ENCODE results near the gene SLCO2A1. TPM values are rescaled to one million over a fixed set of nuclear protein-coding genes. Genes with fewer than 3 reads are reported as not detected.
"Not testable (repeated sequence)": the region's sequence is repeated elsewhere in the genome, so short reads cannot be mapped to it uniquely, and the experiment has no call there.

Gene SLCO2A1
- total RNA-seq, 1 donor from 2014 or later = 3.8 TPM

DNA sequence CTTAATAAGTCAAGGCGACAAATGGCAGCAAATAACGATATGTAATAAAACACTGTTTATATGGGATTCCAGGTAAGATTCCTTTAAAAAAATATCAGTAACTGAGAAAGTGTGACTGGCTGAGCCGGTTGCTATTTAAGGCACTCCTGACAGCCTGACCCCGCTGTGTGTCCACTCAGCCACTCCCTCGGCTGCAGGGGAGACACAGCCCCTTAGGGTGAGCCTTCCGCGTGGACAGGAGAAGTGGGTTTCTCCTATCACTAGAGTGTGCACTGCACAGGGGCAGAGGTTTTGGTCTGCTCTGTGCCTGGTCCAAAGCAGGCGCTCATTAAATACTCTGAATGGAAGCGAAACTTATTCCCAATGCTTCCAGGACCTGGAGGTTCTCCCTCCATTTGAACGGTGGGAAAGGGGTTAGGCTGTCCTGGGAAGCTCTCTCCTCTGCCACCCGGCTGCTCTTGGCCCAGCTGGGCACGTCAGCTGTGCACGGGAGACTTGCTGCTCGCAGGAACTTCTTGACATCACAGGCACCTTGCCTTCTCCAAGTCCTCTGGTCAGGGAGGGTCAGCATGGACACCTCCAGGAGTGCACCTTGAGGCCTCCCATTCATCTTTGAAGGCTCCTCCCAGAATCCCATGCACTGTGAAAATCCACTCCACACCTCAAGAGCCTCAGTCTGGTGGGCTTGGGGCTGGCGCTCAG is 43.3 kb upstream of the SLCO2A1 start:
- DNase-seq (ENCODE audit: low spot score) = no peak
- peaks cover 26% of the 10 kb centered on the region for H3K4me1 Mint-ChIP-seq (ENCODE audit: unreplicated experiment)
- no peaks in the 10 kb centered on the region for H3K9me3 Mint-ChIP-seq (ENCODE audit: unreplicated experiment)
- no peak overlapping the region for H3K4me3 Mint-ChIP-seq (ENCODE audit: unreplicated experiment)
- peaks cover 10% of the 10 kb centered on the region for H3K27me3 Mint-ChIP-seq (ENCODE audit: unreplicated experiment)
- peaks cover 8% of the 10 kb centered on the region for H3K36me3 Mint-ChIP-seq (ENCODE audit: low read depth, unreplicated experiment)
- no peak overlapping the region for H3K27ac Mint-ChIP-seq (ENCODE audit: unreplicated experiment)
- TF ChIP-seq, protein P1, sequence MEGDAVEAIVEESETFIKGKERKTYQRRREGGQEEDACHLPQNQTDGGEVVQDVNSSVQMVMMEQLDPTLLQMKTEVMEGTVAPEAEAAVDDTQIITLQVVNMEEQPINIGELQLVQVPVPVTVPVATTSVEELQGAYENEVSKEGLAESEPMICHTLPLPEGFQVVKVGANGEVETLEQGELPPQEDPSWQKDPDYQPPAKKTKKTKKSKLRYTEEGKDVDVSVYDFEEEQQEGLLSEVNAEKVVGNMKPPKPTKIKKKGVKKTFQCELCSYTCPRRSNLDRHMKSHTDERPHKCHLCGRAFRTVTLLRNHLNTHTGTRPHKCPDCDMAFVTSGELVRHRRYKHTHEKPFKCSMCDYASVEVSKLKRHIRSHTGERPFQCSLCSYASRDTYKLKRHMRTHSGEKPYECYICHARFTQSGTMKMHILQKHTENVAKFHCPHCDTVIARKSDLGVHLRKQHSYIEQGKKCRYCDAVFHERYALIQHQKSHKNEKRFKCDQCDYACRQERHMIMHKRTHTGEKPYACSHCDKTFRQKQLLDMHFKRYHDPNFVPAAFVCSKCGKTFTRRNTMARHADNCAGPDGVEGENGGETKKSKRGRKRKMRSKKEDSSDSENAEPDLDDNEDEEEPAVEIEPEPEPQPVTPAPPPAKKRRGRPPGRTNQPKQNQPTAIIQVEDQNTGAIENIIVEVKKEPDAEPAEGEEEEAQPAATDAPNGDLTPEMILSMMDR (IDR thresholded peaks at IDR 0.05; ENCODE audit: unreplicated experiment) = no peak

GRCh38 chr3:134070281-134070680 is 40.6 kb upstream of the SLCO2A1 start:
- H3K36me3 Mint-ChIP-seq (ENCODE audit: low read depth, unreplicated experiment); DNase-seq (ENCODE audit: low spot score); H3K9me3 Mint-ChIP-seq (ENCODE audit: unreplicated experiment); H3K4me3 Mint-ChIP-seq (ENCODE audit: unreplicated experiment); H3K27ac Mint-ChIP-seq (ENCODE audit: unreplicated experiment): not testable (repeated sequence)
- Mint-ChIP-seq H3K4me1 (ENCODE audit: unreplicated experiment) (peaks cover 13% of the 10 kb centered on the region), H3K27me3 (ENCODE audit: unreplicated experiment) (peaks cover 14% of the 10 kb centered on the region)

GRCh38 chr3:134068429-134068828 is 38.7 kb upstream of the SLCO2A1 start:
- DNase-seq (ENCODE audit: low spot score) = no peak
- H3K4me1 Mint-ChIP-seq (ENCODE audit: unreplicated experiment) = no peaks in the 10 kb centered on the region
- H3K27ac Mint-ChIP-seq (ENCODE audit: unreplicated experiment) = no peak overlapping the region
- H3K4me3 Mint-ChIP-seq (ENCODE audit: unreplicated experiment) = no peak overlapping the region
- peaks cover 18% of the 10 kb centered on the region for H3K27me3 Mint-ChIP-seq (ENCODE audit: unreplicated experiment)
- TF ChIP-seq, protein P1 (IDR thresholded peaks at IDR 0.05; ENCODE audit: unreplicated experiment) = no peak
- H3K9me3 Mint-ChIP-seq (ENCODE audit: unreplicated experiment) = no peaks in the 10 kb centered on the region
- H3K36me3 Mint-ChIP-seq (ENCODE audit: low read depth, unreplicated experiment) = peaks cover 5% of the 10 kb centered on the region

DNA sequence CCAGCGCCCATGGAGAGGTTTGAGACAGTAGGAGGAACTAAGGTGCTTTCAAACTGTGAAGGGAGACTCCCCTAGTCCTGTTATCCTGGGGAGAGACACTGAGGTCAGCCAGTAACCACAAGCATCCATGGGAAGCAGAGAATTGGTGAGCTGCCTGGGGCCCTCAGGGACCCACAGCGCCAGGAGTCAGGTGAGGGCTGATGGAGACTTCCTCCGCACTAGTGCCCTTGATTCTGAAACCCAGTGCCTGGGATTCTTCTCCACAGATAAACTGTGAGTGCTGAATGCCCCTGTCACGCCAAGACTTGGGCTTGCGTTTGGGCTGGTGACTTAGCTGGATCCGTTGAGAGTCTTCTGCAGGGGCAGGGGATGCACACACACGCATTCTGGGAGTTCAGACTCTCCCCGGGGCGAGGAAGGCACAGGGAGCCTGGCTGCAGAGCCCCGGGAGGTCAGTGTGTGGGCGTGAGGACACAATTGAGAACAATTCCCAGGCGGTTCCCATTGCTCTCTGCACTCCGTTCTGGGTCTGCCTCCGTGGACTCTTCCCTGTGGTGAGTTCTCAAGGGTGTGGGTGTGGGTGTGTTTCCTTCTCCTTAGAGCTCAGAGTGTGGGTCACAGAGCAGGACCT is 37.9 kb upstream of the SLCO2A1 start:
- TF ChIP-seq, protein P1 (IDR thresholded peaks at IDR 0.05; ENCODE audit: unreplicated experiment) = no peak
- H3K36me3 Mint-ChIP-seq (ENCODE audit: low read depth, unreplicated experiment) = peaks cover 5% of the 10 kb centered on the region

DNA sequence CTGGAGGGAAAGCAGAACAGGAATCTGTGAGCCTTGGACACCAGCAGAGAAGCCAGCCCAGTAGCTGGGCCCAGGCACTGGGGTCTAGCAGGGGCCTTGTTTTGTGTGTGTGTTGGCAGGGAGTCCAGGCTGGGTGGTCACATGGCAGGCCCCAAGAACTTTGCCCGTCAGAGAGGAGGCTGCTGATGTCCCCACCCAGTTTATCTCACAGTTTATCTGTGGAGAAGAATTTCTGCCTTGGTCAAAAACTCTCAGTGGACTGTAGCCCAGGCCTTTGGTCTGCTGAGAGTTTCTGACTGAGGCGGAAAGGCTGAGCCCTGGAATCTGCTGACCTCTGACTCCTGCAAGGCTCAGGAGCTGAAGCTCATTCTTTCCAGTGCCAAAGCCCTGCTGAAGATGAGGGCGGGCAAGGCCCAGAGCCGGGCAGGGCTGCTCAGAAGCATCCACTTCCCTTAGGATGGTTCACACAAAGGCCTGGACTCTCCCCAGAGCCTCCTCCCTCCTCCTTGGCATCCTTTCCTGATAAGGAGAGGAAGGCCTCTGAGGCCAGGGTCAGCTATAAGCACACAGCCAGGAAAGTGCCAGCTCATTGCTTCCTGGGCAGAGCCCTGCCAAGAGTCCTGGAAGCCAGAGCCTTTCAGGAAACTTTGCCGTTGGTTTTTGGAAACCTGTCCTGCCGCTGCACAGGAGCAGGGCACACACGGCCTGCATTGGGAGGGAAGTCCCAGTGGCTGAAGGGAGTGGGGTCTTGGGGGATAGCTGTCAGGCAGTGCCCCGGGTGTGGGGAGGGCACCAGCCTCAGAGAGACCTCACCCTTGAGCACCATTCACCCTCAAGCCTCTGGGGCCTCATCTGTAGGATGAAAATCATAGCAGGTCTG is 37.2 kb upstream of the SLCO2A1 start:
- H3K36me3 Mint-ChIP-seq (ENCODE audit: low read depth, unreplicated experiment) = peaks cover 5% of the 10 kb centered on the region
- TF ChIP-seq, protein P1 (IDR thresholded peaks at IDR 0.05; ENCODE audit: unreplicated experiment) = no peak
- no peak overlapping the region for H3K4me3 Mint-ChIP-seq (ENCODE audit: unreplicated experiment)
- DNase-seq (ENCODE audit: low spot score) = no peak
- H3K4me1 Mint-ChIP-seq (ENCODE audit: unreplicated experiment) = no peaks in the 10 kb centered on the region
- no peak overlapping the region for H3K27ac Mint-ChIP-seq (ENCODE audit: unreplicated experiment)
- no peaks in the 10 kb centered on the region for H3K9me3 Mint-ChIP-seq (ENCODE audit: unreplicated experiment)
- H3K27me3 Mint-ChIP-seq (ENCODE audit: unreplicated experiment) = peaks cover 24% of the 10 kb centered on the region

More for the DNA sequence above, 37.9 kb upstream of the SLCO2A1 start:
- H3K9me3 Mint-ChIP-seq (ENCODE audit: unreplicated experiment) = no peaks in the 10 kb centered on the region
- H3K4me1 Mint-ChIP-seq (ENCODE audit: unreplicated experiment) = no peaks in the 10 kb centered on the region
- H3K27ac Mint-ChIP-seq (ENCODE audit: unreplicated experiment) = no peak overlapping the region
- H3K4me3 Mint-ChIP-seq (ENCODE audit: unreplicated experiment) = no peak overlapping the region
- H3K27me3 Mint-ChIP-seq (ENCODE audit: unreplicated experiment) = peaks cover 21% of the 10 kb centered on the region
- no peak for DNase-seq (ENCODE audit: low spot score)

All from endothelial cell (in vitro differentiated cells).